Thyroid gland (tissue), 4 donors: ENCODE results near the gene EPS15.

Source experiments
- CTCF ChIP-seq, 6 experiments: fragments of 200-600 bp in 3 of 6; fragments of 450-650 bp in 3 of 6; sonication (generic) in 3 of 6; IDR thresholded peaks; one replicate each; pipeline ENCODE4 v1.5.1; 2016 to 2019; ENCODE audit warnings: antibody characterized with exemption in 6 of 6, mild to moderate bottlenecking in 2 of 6, inconsistent platforms in 1 of 6, moderate library complexity in 1 of 6
- POLR2A ChIP-seq, 2 donors: fragments of 450-650 bp; IDR thresholded peaks; one replicate each; pipeline ENCODE4 v1.6.1; 2017; ENCODE audit warnings: antibody characterized with exemption in 2 of 2, mild to moderate bottlenecking in 2 of 2, moderate library complexity in 1 of 2

- TF ChIP-seq POLR2A (IDR thresholded peaks at IDR 0.05) (no peak), CTCF (IDR thresholded peaks at IDR 0.05) (no peak)
These were observed 212.1 kb downstream of the EPS15 start for GRCh38 chr1:51306950-51307349.
